Neuron (in vitro differentiated cells): ENCODE data around the gene TSSK2.

Experiments used
- H2AFZ ChIP-seq: one replicate; pipeline ENCODE4 v1.6.1; 2013; ENCODE audit warnings: low read depth, mild to moderate bottlenecking, inconsistent platforms, low read length, moderate library complexity
- H3K27me3 ChIP-seq: one replicate; pipeline ENCODE4 v1.6.1; 2013; ENCODE audit warnings: low read length; ENCODE audit not compliant: insufficient read depth
- H3K36me3 ChIP-seq: one replicate; pipeline ENCODE4 v1.6.1; 2013; ENCODE audit warnings: low read length; ENCODE audit not compliant: insufficient read depth
- H3K4me1 ChIP-seq: one replicate; pipeline ENCODE4 v1.6.1; 2013; ENCODE audit warnings: low read length; ENCODE audit not compliant: insufficient read depth
- H3K4me3 ChIP-seq: 2 replicates; pipeline ENCODE4 v1.5.1; 2013; ENCODE audit warnings: mild to moderate bottlenecking, low read length, moderate library complexity
- H3K9me3 ChIP-seq: one replicate; pipeline ENCODE4 v1.6.1; 2013; ENCODE audit warnings: low read length

The TSSK2 gene

DNA sequence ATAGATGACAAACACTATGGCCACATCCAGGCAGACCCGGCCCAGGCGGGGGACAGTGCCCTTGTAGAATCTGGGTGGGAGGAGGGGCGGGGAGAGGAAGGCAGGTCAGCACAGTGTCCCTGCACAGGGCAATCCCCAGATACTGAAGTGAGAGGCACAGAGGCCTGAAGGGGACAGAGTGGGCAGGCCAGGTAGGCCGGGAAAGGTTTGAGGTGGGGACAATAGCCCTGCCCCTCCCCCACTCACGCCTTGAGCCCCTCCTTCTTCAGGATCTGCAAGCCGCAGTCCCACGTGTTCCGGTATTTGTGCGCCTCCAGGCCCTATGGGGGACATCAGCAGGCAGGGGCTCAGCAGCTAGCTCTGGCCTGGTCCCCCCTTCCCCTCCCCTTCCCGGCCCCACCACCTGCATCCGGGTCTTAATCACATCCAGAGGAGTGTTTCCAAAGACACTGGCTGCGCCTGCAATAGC lies 45.1 kb downstream of the TSSK2 start:
- Histone ChIP-seq H3K9me3 (no peaks in the 10 kb centered on the region), H3K27me3 (no peaks in the 10 kb centered on the region), H3K4me1 (peaks cover 38% of the 10 kb centered on the region), H2AFZ (no peak overlapping the region), H3K4me3 (no peak overlapping the region), H3K36me3 (peaks cover 28% of the 10 kb centered on the region)

DNA sequence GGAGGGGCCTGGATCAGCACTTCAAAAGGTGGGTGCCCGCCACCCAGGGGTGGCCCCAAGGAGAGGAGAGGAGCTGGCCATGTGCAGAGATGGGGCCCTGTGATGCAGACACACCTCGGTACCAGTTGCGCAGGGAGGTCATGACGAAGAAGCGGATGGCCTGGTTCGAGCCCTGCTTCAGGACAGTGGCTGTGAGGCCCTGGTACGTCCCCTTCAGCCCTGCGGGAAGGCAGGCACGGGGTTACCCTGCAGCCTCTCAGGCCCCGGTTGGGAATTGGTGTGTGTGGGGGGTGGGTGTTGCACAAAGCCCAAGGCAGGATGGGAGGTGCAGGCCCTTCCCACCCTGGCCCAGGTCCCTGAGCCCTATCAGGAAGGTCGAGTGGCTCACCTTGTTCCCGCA lies 45.6 kb downstream of the TSSK2 start:
- peak overlapping the region; percentile 68 for H3K4me3 ChIP-seq

DNA sequence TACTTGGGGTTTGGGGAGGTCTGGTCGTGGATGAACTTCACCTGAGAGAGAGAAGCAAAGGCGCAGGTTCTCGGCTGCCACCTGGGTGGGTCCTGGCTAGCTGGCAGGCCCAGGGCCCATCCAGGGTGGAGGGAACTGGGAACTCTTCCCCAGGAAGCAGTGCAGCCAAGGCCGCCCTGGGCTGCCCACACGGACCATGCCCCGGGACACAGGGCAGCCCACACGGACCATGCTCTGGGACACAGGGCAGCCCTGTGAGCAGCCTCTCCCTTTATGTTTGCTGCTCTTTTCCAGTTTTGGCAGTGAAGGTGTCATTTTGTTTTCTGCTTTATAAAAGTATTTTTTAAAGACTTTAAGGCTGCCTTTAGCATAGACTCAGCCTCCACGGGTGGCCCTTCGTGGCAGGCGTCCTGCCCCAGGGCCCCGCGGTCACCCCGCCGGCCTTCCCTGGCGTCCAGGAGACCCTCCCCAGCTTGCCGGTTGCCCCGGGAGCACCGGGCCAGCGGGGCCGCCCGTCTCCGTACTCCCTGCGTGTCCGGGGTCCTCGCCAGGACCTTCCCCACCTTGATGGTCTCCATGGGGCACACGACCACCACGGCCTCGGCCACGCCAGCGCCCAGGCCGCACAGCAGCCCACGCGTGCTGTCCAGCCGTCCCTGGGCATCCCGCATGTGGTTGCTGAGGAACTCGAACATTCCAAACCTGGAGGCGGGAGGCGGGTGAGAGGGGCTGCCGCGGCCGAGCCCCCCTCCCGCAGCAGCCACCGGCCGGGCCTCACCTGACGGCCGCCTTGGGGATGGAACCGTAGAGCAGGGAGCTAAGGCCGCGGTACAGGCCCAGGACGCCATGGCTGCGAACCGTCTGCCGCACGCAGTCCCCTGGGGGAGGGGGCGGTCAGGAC lies 46.3 kb downstream of the TSSK2 start:
- Histone ChIP-seq H3K36me3 (peaks cover 28% of the 10 kb centered on the region), H3K27me3 (no peaks in the 10 kb centered on the region), H3K9me3 (no peaks in the 10 kb centered on the region), H2AFZ (peak overlapping the region; percentile 89), H3K4me1 (peaks cover 37% of the 10 kb centered on the region), H3K4me3 (peak overlapping the region; percentile 68)

More for the DNA sequence above, 45.6 kb downstream of the TSSK2 start:
- Histone ChIP-seq H3K9me3 (no peaks in the 10 kb centered on the region), H3K27me3 (no peaks in the 10 kb centered on the region), H3K4me1 (peaks cover 38% of the 10 kb centered on the region), H3K36me3 (peaks cover 28% of the 10 kb centered on the region), H2AFZ (no peak overlapping the region)

DNA sequence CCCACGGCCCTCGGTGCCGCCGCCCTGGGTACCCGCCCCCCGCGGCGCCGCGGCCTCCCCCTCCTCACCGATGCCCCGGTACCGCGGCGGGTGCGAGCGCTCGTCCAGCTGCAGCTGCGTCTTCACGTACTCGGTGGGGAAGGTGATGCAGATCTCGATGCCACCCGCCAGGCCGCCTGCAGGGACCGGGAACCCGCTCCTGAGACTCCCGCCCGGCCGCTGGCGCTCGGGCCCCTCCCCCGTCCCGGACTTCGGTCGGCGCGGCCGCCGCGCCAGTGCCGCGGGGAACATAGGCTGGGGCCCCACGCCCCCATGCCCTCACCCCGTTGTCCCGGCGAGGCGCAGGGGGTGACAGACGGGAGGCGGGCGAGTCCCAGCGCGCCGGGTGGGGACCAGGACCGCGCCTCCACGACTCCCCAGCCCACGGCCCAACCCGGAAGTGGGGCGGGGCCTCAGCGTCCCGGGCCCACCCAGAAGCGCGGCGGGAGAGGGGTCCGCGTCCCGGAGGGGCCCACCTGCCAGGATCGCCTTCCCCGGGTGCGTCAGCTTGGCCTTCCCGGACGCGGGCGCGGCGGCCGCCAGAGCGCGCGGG lies 47.1 kb downstream of the TSSK2 start:
- H3K4me1 ChIP-seq, result peaks cover 30% of the 10 kb centered on the region
- H3K27me3 ChIP-seq, result no peaks in the 10 kb centered on the region
- peaks cover 25% of the 10 kb centered on the region for H3K36me3 ChIP-seq
- peak overlapping the region; percentile 89 for H2AFZ ChIP-seq
- H3K9me3 ChIP-seq, result no peaks in the 10 kb centered on the region
- peak overlapping the region; percentile 68 for H3K4me3 ChIP-seq

DNA sequence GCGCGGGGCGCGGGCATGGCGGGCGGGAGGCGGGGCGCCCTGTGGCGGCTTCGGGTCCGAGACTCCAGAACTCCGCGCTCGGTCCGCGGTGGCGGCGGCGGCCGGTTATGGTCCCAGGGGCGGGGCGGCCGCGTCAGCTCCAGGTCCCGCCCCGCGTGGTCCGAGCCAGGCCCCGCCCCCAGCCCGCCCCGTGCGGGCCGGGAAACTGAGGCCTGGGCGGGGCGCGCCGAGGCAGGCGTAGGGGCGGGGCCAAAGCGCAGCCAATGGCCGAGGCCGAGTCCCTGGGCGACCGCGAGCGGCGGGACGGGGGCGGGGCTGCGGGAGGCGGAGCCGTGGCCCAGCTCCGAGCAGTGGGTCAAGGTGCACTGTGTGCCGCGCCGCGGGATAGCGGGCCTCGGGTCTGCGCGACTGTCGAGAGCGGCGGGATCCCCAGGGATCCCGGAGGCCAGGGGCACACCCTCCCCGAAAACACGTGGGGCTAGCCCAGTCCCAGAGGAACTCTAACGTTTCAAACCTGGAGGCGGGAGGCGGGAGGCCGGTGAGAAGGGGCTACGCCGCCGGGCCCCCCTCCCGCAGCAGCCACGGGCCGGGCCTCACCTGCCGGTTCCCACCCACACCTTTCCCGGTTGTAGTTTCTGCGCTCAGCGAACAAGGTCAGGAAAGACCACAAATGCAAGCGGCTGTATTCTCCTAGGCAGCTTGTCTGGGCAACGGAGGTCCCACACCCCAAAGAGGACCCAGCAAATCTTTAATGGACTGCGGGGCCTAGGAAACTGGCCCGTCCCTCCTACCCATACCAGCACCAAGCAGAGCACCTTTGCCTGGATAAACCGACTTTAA lies 47.8 kb downstream of the TSSK2 start, which contains the start of gene SLC25A1:
Gene SLC25A1 (minus strand): TSS at position 80 of the 840 bp plus-strand sequence. CDS start 63 bp downstream, at position 17.
- no peaks in the 10 kb centered on the region for H3K9me3 ChIP-seq
- peak within 1 kb of the TSS; percentile 68 for H3K4me3 ChIP-seq
- H3K36me3 ChIP-seq, result peaks cover 22% of the 10 kb centered on the region
- peaks cover 26% of the 10 kb centered on the region for H3K4me1 ChIP-seq
- H3K27me3 ChIP-seq, result no peaks in the 10 kb centered on the region
- H2AFZ ChIP-seq, result peak within 1 kb of the TSS; percentile 89

DNA sequence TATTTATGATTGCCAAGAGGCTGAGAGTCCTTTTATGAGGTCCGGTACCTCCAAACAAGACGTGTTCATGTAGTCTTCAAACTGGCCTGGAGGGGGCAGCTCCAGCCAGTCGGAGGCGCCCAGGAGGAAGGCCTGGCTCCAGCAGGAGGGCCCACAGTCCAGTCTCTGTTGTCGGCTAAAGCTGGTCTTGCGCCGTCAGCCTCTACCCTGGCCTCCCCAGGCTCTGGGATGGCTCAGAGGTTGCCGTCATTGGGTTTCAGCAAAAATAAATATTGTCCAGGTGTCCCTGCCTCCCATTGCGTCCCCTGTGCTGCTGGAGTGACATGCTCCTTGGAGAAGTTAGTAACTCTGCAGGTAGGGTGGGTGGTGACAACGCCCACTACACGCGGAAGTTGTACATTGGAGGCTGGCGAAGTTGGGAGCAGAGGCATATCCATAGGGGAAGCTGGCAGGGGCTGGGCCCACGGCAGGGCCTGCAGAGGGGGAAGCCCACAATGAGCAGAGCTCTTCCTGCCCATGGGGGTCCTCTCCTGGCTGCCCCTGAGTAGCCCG lies 48.5 kb downstream of the TSSK2 start:
- H3K27me3 ChIP-seq, result no peaks in the 10 kb centered on the region
- peak overlapping the region; percentile 68 for H3K4me3 ChIP-seq
- peaks cover 22% of the 10 kb centered on the region for H3K36me3 ChIP-seq
- H2AFZ ChIP-seq, result peak overlapping the region; percentile 89
- no peaks in the 10 kb centered on the region for H3K9me3 ChIP-seq
- peaks cover 19% of the 10 kb centered on the region for H3K4me1 ChIP-seq

DNA sequence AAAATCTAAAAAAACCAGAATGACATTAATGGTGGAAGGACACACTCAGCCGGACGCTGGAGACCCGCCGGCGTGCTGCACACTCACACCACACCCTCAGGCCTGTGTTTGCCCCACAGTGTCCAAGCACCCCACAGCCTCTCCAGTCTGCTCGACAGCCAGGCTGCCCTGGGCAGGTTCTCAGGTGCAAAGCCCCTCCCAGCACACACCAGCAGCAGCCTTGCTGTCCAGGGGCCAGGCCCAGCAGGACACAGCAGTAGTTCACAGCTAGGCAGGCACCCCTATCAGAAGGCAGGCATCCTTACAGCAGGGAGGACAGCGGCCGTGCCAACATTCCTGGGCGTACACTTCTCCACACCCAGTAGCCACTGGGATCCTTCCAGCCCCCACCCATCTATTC lies 49.1 kb downstream of the TSSK2 start:
- H3K4me3 ChIP-seq, result no peak overlapping the region
- peaks cover 21% of the 10 kb centered on the region for H3K36me3 ChIP-seq
- H3K9me3 ChIP-seq, result no peaks in the 10 kb centered on the region
- no peaks in the 10 kb centered on the region for H3K27me3 ChIP-seq
- no peak overlapping the region for H2AFZ ChIP-seq
- peaks cover 18% of the 10 kb centered on the region for H3K4me1 ChIP-seq

DNA sequence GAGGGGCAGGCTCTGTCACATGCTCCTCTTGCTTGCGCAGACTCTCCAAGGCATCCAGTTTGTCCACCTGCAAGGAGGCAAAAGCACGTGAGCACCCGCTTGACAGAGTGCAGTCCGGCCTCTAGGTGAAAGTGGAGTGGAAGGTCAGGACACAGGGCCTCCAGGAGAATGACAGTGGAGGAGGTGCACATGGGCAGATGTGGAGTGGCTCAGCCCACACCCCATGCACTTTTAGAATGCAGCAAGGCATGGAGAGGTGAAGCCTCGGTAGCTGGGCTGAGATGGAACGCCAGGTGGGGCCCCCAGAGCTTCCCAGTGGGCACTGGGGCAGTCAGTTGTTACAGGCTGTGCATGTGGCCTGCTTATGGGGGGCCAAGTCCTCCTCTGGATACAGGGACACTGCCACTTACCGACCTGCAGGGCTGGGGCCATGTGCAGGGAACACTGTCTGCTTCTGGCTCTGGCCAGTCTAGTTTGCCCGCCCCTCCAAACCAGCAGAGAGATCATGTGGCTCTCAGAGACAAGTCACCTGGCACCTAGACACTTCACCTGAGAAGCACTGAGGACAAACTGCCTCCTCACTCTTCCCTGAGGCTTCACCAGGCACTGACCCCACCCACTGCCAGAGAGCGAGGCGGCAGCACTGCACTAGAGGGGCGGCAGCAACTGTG lies 49.8 kb downstream of the TSSK2 start:
- Histone ChIP-seq H2AFZ (no peak overlapping the region), H3K9me3 (no peaks in the 10 kb centered on the region), H3K36me3 (peaks cover 14% of the 10 kb centered on the region), H3K4me3 (no peak overlapping the region), H3K27me3 (no peaks in the 10 kb centered on the region), H3K4me1 (peaks cover 18% of the 10 kb centered on the region)

DNA sequence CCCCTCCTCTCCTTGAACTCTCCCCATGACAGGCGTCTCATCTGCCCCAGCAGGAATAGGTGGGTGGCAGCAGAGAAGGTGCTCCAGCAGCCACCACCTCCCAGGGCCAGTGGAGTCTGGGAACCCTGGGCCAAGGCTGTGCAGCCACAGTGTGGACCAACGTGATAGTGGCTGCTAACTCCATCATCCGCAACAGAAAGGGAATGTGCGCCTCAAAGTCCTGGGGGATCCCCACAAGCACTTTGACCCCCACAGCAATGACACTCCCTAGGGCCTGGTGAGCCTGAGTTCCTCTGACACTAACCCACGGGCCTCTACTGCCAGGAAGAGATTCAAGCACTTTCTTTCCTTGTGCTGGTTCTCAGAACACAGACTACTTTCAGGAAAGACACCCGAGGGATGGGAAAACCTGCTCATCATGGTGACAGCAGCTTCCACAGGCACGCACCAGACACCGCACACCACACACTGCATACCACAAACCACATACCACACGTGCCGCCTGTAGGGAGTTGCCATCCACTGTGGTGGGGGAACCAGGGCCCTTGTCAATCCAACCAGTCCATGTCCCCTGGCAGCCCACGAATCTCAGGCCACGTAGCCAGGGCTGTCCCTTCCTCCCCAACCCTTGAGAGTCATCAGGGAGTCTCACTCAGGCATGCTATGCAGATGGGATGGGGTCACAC lies 50.8 kb downstream of the TSSK2 start:
- Histone ChIP-seq H3K4me3 (no peak overlapping the region), H3K27me3 (no peaks in the 10 kb centered on the region), H2AFZ (no peak overlapping the region), H3K4me1 (peaks cover 16% of the 10 kb centered on the region), H3K36me3 (peaks cover 4% of the 10 kb centered on the region), H3K9me3 (no peaks in the 10 kb centered on the region)
